ENCODE measurements around the gene NUCB1. TPM values are rescaled to one million over a fixed set of nuclear protein-coding genes. Genes with fewer than 3 reads are reported as not detected.

Gene NUCB1
- total RNA-seq, 1 donor from 2014 or later, result 160 TPM

DNA sequence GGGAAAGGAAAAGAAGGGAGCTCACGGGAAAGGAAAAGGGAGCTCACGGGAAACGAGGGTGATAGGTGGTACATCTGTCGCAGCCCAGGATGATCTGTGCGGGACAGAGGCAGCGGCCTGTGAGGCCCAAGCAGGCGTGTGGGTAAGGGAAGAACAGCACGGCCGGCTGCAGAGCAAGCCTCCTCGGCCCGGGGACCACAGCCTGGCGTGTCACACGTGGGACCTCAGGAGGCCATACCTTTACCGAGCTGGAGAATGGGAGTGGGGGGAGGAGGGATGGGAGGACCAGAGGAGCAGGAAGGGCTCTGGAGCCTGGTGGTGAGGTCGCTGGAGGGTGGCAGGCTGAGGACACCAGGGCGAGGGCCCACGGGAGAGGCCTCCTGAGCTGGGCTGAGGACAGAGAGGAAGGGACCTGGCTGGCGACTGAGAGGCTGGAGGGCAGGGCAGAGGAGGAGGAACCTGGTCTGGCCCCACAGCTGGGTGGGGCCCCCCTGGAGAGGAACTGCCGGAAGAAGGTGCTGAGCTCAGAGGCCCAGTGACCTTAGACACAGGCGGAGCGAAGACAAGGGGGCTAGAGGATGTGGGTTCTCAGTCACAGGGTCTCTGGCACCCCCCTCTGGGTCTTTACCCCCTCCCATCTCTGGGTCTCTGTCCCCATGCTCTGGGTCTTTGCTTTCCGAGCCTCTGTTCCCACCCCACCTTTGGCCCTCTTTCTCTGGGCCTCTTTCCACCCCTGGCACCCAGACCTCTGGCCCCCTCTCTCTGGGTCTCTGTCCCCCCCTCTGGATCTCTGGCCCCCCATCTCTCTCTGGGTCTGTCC is 62.1 kb downstream of the NUCB1 start:
- DNase-seq (ENCODE audit: low spot score), result peak; percentile 37

DNA sequence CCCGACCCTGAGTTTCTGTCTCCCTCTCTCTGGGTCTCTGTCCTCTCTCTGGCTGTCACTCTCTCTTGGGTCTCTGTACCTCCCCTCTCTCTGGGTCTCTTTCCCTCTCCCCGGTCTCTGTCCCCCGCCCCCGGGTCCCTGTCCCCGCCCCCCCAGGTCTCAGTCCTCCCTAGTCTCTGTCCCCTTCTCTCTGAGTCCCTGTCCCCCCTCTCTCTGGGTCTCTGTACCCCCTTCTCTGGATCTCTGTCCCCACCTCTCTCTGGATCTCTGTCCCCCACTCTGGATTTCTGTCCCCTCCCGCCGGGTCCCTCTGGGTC is 62.7 kb downstream of the NUCB1 start:
- DNase-seq (ENCODE audit: low spot score), result no peak

DNA sequence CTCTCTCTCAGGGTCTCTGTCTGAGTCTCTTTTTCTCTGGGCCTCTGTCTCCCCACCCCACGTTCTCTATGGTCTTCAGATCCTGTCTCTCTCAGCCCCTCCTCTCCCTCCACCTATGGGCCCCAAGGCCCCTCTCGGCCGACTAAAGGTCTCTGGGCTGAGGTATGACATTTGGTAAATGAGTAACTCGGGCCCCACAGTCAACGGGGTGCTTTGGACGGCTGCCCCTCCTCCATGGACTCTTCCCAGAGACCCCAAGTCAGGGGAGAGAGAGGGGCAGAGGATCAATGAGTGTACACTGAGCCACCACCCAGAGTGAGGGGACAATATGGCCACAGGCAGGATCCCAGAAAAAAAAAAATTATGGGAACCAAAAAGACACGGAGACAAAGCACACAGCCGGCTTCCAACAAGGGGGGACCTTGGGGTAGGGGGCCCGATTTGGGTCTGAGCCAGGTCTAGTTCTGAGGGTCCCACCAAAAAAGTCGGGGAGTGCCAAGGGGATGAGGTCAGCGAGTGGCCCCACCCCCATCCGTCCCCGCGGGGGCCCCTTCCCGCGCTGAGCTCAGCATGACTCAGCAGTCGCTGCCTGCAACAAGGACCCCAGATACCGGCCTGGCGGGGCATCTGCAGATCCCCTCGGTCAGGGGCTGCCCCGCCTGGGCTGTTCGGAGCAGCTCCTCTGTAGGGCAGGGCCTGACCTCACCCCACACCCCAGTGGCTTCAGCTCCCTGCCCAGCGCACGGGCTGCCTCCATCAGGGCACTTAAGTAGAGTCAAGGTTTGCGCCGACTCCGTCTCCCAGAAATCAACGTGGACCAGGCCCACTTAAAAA is 63.5 kb downstream of the NUCB1 start:
- peak; percentile 85 for DNase-seq (ENCODE audit: low spot score)

DNA sequence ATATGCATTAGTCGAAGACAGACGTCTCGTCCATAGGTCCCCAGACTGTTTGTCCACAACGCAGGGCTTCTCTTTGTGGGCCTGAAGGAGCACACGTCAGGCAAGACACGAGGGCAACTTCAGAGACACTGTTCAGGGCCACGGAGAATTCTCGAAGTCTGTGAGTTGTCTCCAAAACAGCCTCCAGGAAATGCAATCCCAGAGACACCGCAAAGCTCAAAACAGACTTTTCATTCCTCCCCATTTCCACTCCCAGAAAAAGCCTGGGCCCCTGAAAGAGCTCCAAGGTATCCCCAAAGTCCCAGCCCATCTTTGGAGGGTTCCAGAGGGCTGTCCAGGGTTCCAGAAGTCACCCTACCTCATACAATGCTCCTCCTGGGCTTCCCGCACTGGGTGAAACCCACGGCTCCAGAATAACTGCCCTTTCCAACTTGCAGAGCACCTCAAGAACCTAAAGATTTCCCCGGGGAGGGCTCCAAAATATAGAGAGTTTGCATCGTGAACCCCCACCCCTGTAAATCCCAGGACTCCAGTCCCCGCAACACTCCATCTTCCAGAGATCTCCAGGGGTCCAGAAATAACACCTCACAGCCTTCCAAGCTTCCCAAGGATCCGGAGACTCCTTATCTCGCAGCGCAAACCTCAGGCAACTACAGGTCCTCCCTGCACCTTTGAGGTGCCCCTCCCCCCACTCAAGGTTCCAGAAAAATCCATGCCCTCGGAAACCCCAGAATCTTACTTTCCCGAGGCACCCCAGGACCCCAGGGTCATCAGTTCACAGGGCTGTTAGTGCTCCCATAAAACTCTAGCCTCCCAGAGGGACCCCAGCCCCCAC is 64.3 kb downstream of the NUCB1 start:
- peak; percentile 57 for DNase-seq (ENCODE audit: low spot score)

DNA sequence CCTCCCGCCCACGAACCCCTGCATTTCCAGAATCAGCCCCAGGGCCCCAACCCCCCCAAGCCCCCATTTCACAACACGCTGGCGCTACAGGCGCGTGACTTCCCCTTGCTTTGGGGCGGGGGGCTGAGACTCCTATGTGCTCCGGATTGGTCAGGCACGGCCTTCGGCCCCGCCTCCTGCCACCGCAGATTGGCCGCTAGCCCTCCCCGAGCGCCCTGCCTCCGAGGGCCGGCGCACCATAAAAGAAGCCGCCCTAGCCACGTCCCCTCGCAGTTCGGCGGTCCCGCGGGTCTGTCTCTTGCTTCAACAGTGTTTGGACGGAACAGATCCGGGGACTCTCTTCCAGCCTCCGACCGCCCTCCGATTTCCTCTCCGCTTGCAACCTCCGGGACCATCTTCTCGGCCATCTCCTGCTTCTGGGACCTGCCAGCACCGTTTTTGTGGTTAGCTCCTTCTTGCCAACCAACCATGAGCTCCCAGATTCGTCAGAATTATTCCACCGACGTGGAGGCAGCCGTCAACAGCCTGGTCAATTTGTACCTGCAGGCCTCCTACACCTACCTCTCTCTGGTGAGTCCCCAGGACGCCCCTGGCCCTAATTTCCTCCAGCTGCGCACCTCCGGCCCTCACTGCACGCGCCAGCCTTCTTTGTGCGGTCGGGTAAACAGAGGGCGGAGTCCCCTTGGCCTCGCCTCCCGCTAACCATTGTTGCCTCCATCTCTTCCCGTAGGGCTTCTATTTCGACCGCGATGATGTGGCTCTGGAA is 65.1 kb downstream of the NUCB1 start, which contains the start of gene FTL:
Gene FTL (plus strand): TSS at position 270 of the 766 bp plus-strand sequence. CDS start 199 bp downstream, at position 469.
- DNase-seq (ENCODE audit: low spot score), result peak; percentile 98

DNA sequence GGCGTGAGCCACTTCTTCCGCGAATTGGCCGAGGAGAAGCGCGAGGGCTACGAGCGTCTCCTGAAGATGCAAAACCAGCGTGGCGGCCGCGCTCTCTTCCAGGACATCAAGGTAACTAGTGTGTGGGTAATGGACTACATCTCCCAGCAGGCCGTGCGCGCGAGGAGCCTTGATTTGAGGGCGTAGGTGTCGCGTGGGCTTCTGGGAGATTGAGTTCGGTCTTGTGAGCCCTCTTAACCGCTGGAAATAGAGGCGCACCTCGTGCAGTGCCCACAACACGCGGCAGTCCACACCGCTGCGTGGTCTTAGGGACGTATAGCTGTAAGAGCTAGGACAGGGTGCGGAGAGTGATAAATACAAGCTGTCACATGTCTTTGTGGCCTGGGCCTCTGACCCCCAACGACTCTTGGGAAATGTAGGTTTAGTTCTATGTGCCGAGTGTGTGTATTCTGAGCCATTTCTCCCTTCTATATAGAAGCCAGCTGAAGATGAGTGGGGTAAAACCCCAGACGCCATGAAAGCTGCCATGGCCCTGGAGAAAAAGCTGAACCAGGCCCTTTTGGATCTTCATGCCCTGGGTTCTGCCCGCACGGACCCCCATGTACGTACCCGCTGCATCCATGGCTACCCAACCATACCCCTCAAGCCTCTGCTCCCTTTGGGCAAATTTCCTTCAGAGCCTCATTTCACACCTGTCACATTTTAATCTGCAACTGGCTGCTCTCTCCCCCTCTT is 65.9 kb downstream of the NUCB1 start:
- DNase-seq (ENCODE audit: low spot score), result peak; percentile 92

DNA sequence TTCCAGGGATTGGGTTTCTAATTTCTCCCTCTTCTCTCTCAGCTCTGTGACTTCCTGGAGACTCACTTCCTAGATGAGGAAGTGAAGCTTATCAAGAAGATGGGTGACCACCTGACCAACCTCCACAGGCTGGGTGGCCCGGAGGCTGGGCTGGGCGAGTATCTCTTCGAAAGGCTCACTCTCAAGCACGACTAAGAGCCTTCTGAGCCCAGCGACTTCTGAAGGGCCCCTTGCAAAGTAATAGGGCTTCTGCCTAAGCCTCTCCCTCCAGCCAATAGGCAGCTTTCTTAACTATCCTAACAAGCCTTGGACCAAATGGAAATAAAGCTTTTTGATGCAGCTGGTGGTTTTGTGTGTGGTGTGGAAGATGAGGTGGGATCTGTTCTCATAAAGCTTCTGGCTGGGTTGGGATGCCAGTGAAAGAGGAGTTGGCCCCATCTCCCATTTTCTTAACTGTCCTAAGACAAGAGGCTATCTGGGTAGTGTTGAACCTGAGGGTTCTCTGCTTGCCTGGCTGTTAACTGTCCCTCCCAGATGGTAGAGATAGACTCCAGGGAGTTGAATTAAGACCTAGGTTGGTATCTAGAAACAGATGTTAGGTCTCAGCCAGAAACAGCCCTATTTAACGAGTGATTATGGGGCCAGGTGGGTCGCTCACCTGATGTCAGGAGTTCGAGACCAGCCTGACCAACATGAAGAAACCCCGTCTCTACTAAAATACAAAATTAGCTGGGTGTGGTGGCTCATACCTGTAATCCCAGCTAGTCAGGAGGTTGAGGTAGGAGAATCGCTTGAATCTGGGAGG is 66.6 kb downstream of the NUCB1 start:
- DNase-seq (ENCODE audit: low spot score), result no peak

DNA sequence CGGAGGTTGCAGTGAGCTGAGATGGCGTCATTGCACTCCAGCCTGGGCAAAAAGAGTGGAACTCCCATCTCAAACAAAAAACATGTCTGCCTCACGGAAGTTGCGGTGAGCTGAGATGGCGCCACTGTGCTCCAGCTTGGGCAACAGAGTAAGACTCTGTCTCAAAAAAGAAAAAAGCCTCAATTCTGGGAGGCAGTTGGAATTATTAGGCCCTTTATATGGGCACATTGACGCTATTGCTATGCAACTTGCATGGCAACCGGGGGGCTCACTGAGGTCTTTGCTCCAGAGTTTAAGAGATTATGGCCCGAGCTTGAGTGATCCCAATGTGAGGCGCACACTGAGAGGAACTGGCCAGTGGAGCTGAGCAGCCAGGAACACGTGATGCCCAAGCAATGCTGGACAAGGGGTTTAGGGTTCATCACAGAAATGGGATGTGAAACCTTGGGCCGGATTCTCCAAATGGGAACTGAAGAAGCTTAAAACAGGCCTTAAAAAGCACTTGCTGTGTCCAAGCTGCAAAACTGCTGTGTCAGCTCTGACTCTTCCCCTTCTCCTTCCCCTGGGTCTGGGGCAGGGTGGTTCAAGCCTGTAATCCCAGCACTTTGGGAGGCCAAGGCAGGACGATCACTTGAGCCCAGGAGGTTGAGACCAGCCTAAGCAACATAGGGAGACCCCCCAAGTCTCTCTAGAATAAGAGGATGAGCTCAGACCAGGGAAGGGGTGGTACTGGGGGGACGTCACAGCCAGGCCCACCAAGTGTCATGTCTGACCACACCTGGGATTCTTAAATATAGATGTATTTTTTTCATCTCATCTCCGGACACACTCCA is 67.5 kb downstream of the NUCB1 start:
- DNase-seq (ENCODE audit: low spot score), result peak; percentile 82

DNA sequence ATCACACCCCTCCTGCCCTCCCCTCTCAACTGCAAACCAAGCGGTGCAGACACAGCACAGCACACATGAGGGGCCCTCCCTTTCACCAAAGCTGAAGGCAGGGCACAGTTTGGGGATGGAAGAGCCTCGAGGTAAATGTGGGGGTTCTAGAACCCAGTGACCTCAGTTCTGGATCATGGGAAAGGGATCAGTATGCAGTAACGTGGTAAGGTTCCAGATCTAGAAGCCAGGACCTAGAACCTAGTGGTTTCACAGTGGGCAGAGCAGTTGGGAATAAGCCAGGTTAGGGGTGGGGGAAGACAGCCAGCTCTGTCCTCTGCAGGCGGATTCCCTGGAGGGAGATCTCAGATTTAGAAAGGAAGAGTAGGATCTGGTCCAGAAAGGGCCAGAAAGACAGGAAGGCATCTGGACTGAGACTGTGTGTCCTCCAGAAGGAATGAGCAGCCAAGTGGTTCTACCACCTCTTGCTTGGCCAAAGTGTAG is 68.1 kb downstream of the NUCB1 start:
- DNase-seq (ENCODE audit: low spot score), result no peak

DNA sequence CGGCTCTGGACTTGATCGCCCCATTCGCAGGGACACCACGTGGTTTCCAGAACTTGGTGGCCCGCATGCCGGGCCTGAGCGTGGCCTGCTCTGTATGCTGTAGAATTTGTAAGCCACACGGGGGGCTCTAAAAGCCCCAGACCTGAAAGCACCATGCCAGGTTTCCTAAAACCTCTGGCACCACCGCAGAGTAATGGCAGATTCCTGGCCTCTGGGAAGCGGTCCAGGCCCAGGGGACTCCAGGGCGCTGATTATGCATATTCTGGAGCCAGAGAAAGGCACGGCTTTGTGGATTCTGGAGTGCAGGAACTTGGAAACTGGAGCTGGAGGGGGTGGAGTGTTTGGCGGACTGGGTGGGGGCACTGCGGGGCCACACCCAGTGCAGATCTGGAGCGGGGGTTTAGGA is 68.7 kb downstream of the NUCB1 start:
- DNase-seq (ENCODE audit: low spot score), result no peak

DNA sequence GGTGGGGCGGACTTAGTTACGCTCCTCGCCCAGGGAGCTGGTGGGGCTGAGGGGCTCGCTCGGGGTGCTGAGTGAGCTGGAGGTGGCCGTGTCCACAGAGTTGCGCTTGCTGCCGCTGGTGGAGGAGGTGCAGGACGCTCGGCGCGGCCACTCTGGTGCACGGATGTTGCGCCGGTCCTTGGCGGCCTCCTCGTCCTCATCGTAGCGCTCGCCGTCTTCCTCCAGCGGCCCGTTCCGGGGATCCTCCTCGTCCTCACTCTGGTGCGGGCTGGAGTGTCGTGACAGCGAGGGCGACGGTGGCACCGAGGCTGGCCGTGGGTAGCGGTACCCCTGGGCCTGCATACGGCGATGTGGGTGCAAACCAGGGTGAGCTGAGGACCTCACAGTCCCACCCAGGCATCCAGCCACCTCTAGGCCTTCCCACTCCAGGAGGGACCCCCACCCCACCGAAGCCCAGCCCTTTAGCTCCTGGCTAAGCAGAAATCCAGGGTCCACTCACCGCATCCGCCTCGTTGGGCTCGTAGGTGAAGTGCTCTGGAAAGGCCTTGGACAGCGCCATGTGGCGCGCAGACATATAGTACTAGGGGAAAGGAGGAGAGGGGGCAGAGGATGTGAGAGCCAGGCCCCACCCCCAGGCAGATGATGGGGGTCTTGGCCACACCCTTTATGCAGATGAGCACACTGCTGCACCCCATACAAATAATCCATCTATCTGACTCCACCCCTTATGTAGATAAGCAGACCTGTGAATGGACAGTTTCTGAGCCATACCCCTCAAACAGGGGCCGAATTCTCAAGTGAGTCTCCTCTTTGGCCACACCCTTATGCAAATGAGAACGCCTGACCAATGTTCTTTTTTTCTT is 69.4 kb downstream of the NUCB1 start:
- DNase-seq (ENCODE audit: low spot score), result no peak

DNA sequence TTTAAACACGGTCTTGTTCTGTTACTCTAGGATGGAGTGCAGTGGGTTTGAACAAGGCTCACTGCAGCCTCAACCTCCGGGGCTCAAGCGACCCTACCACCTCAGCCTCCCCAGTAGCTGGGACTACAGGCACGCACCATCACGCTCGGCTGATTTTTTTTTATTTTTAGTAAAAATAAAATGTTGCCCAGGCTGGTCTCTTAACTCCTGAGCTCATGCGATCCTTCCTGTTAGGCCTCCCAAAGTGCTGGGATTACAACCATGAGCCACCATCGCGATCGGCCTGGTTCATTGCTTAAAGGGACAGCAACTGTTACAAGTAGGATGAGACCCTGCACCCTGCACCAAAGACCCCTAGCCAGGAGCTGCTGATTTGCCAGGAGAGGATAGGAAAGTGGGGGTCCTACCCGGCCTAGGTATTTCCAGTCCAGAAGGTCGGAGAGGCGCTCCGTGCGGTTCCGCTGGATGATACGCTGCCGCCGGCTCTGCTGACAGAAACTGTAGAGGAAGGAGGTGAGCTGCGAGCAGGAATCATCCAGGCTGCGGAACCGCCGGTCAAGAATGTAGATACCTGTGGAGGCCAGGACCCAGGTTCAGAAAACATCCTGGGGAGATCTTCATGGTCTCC is 70.1 kb downstream of the NUCB1 start:
- no peak for DNase-seq (ENCODE audit: low spot score)

DNA sequence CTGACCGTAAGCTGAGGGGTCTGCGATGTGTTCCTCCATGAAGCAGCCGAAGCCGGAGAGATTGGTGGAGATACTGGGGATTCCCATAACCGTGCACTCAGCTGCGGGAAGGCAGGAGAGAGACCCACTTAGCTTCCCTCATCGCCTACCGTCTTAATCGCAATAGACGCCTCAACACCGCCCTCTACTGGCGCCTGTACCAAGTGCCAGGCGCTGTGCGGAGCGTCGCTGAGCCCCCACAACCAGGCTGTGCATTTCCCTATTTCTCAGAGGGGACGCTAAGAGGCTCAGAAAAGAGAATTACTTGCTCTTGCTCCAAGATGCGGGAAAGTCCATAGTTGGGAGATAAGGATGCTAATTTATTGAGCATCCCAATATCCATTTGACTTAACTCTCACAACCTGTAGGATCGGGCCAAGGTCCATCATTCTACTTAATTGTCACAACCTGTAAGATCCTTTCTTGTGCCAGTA is 70.8 kb downstream of the NUCB1 start:
- peak; percentile 79 for DNase-seq (ENCODE audit: low spot score)
